Measurements from ENCODE around the gene CEP128.

CEP128 gene

GRCh38 chr14:80570930-80571298, 370.6 kb downstream of the CEP128 start:
- H3K4me3 ChIP-seq (ENCODE audit: low read depth, low read length) = no peak overlapping the region
- no peak for TF ChIP-seq CTCF (IDR thresholded peaks at IDR 0.05; ENCODE audit: low read depth, low read length)

GRCh38 chr14:80567905-80568536, 373.5 kb downstream of the CEP128 start:
- no peak overlapping the region for H3K4me3 ChIP-seq (ENCODE audit: low read depth, low read length)
- no peak for TF ChIP-seq CTCF (IDR thresholded peaks at IDR 0.05; ENCODE audit: low read depth, low read length)

DNA sequence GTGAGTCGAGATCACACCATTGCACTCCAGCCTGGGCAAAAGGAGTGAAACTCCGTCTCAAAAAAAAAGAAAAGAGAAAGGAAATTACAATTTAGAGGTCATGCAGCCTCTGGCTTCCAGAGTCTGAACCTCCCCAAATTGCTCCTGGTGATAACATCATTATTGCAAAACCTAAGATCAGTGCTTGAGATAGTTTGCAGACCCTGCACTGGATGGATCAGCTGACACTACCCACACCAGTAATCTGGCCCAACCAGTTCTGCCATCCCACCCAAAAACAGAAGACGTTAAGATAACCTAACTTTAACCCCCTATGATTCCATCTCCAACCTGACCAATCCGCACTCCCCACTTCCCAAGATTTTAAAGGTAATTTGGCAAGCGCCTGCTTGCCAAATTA, 376.5 kb downstream of the CEP128 start:
- H3K4me3 ChIP-seq (ENCODE audit: low read depth, low read length) = no peak overlapping the region
- TF ChIP-seq CTCF (IDR thresholded peaks at IDR 0.05; ENCODE audit: low read depth, low read length) = no peak

DNA sequence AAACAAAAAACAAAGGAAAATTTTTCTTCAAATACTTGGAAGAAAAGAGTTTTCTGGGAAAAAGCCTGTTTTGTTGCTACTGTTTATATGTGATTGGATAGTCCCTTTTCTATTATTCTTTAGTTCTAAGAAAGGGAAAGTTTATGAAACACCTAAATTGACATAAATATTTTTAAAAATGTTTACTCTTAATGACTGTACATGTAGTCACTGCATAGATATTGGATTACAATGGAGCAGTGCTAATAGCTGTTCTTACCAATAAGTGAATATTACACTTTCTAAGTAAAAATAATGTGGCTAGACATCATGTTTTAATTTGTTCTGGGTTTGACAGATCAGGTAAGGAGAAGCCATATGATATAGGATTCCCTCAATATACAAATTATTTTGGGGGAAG, 377.5 kb downstream of the CEP128 start:
- TF ChIP-seq CTCF (IDR thresholded peaks at IDR 0.05; ENCODE audit: low read depth, low read length) = no peak
- H3K4me3 ChIP-seq (ENCODE audit: low read depth, low read length) = no peak overlapping the region

GRCh38 chr14:80560800-80561657, 380.5 kb downstream of the CEP128 start:
- TF ChIP-seq CTCF (IDR thresholded peaks at IDR 0.05; ENCODE audit: low read depth, low read length) = no peak
- no peak overlapping the region for H3K4me3 ChIP-seq (ENCODE audit: low read depth, low read length)

DNA sequence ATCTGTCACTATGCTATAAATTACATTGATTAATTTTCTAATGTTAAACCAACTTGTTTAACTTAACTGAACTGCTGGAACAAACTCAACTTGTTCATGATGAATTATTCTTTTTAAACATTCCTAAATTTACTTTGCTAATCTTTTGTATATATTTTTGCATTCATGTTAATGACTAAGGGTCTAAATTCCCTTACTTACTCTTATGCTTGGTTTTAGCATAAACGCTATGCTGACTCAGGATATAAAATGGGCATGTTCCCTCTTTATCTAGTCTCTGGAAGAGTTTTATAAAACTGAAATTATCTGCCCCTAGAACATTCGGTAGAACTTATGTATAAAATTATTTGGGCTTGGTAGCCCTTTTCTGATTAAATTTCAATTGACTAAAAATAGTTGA, 387.4 kb downstream of the CEP128 start:
- H3K4me3 ChIP-seq (ENCODE audit: low read depth, low read length) = no peak overlapping the region
- no peak for TF ChIP-seq CTCF (IDR thresholded peaks at IDR 0.05; ENCODE audit: low read depth, low read length)

DNA sequence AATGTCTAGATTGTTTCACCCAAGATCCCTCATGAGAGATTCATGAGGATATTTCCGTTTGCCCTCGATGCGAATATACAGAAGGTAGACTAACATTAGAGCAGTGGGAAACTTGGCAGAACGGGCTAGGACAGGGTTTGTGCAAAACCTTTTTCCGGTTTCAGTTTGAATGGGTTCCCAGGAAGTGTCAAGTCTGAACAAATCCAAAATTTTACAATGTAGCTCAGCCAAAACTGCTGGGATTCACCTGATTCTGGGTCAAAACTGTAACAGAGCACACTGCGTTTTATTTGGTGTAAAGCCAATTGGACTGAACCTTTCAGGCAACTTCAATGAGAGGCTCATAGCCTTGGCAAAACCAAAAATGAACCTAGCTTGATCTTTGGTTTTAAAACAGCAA, 392.4 kb downstream of the CEP128 start:
- no peak for TF ChIP-seq CTCF (IDR thresholded peaks at IDR 0.05; ENCODE audit: low read depth, low read length)
- no peak overlapping the region for H3K4me3 ChIP-seq (ENCODE audit: low read depth, low read length)
